PC-3 (cell line): ENCODE data around the gene CACNA1A.

Experiments used
- EZH2 ChIP-seq: fragments of 300-600 bp; sonication (generic); IDR thresholded peaks from one replicate; pipeline ENCODE4 v1.6.1; 2017; ENCODE audit warnings: antibody characterized with exemption, mild to moderate bottlenecking, low read length; ENCODE audit not compliant: unreplicated experiment
- EZH2phosphoT487 ChIP-seq: fragments of 300-600 bp; sonication (generic); IDR thresholded peaks from 2 replicates; pipeline ENCODE4 v1.6.1; 2018; ENCODE audit warnings: mild to moderate bottlenecking, antibody characterized with exemption, low read length, borderline replicate concordance

GRCh38 chr19:13294812-13295567 lies 211.3 kb downstream of the CACNA1A start:
- TF ChIP-seq EZH2phosphoT487 (no peak), EZH2 (no peak)
